IPS DF 6.9 (cell line): ENCODE measurements around the gene AFTPH.

Source experiments
- DNase-seq: peaks from one replicate; pipeline ENCODE4 v3.0.0-alpha.2; 2013; ENCODE audit warnings: low read depth, low spot score
- H3K27ac ChIP-seq: one replicate; pipeline ENCODE4 v1.5.1; 2013; ENCODE audit warnings: low read length, control low read depth
- H3K27me3 ChIP-seq: 2 replicates; pipeline ENCODE4 v1.6.1; 2013; ENCODE audit warnings: mild to moderate bottlenecking, low read length; ENCODE audit not compliant: control insufficient read depth, insufficient read depth
- H3K36me3 ChIP-seq: 2 replicates; pipeline ENCODE4 v1.6.1; 2013; ENCODE audit warnings: low read length; ENCODE audit not compliant: control insufficient read depth, insufficient read depth
- H3K4me1 ChIP-seq: 2 replicates; pipeline ENCODE4 v1.6.1; 2013; ENCODE audit warnings: low read length; ENCODE audit not compliant: control insufficient read depth, insufficient read depth
- H3K4me3 ChIP-seq: 2 replicates; pipeline ENCODE4 v1.5.1; 2013; ENCODE audit warnings: mild to moderate bottlenecking, low read length
- H3K9me3 ChIP-seq: 2 replicates; pipeline ENCODE4 v1.6.1; 2013; ENCODE audit warnings: low read length, inconsistent platforms; ENCODE audit not compliant: control insufficient read depth, insufficient read depth
- WGBS: extraction: QIAGEN DNeasy Blood & Tissue Kit; methylation state at CpG from one replicate; pipeline ENCODE4 v1.1.7; 2013; ENCODE audit warnings: mixed read lengths, missing lambda C conversion rate; ENCODE audit not compliant: insufficient read length, insufficient coverage; 5-methylcytosine and 5-hydroxymethylcytosine counted together

AFTPH gene

GRCh38 chr2:64493788-64494187 is 30.3 kb upstream of the AFTPH start:
- Histone ChIP-seq H3K27ac (no peak overlapping the region), H3K9me3 (no peaks in the 10 kb centered on the region), H3K4me3 (no peak overlapping the region), H3K36me3 (no peaks in the 10 kb centered on the region), H3K27me3 (no peaks in the 10 kb centered on the region), H3K4me1 (no peaks in the 10 kb centered on the region)
- no CpG with 5 or more reads among the region's 4 CpGs for WGBS
- no peak for DNase-seq

DNA sequence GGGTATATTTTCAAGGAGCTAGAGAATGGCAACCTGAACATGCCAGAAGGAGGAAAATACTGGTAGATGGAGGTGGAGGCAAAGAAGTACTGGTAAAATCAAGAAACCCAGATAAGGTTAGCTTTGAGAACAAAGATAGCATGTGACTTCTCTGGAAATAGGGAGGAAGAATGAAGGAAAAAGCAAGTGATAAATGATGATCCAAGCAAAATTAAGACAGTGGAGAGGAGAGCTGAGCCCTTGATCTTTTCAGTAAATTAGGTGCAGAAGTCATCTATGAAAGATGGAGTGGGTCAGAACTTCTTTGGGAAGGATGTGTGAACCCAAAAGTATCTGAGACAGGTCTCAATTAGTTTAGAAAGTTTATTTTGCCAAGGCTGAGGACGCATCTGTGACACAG is 25.7 kb upstream of the AFTPH start:
- Histone ChIP-seq H3K9me3 (no peaks in the 10 kb centered on the region), H3K36me3 (no peaks in the 10 kb centered on the region), H3K4me1 (no peaks in the 10 kb centered on the region), H3K4me3 (no peak overlapping the region), H3K27ac (no peak overlapping the region), H3K27me3 (no peaks in the 10 kb centered on the region)
- no peak for DNase-seq
- WGBS, result no CpG with 5 or more reads among the region's 1 CpG

DNA sequence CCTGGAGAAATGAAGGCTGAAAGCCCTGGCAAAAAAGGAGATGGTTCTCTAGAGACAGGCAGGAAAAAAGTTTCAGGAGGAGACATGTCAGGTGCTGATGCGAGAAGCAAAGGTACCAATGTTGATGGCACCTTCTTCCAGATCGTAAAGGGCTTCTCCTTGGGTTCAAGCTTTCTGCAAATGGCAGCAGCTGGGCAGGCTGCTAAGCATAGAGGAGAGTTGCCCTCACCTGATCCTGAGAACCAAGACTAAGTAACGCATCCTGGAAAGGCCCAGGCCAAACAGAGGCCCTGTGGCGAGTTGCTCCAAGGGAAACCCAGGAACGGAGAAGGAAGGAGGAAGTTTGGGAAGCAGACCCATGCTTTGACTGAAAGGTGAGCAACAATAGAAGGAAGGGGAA is 23.6 kb upstream of the AFTPH start:
- H3K4me3 ChIP-seq, result no peak overlapping the region
- no CpG with 5 or more reads among the region's 5 CpGs for WGBS
- H3K27ac ChIP-seq, result no peak overlapping the region
- H3K9me3 ChIP-seq, result no peaks in the 10 kb centered on the region
- no peak for DNase-seq
- H3K27me3 ChIP-seq, result no peaks in the 10 kb centered on the region
- H3K36me3 ChIP-seq, result no peaks in the 10 kb centered on the region
- no peaks in the 10 kb centered on the region for H3K4me1 ChIP-seq

DNA sequence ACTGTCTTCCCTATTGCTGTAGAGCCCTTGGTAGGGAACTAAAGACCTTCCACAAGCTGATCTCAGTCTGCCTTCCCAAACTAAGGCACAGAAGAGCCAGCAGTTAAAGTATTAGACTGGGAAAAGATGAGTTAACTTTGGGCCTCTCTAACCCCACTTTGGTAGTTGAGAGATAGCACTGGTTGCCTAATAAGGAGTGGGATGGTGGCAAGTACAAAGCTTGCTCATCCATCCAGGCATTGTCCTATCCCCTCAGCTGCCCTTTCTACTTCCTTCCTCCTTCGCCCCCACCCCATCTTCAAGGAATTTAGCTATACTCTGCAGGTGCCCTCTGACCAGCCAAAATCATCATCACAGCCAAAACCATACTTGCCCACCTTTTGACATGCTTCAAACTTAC is 22.2 kb upstream of the AFTPH start:
- no peak for DNase-seq
- H3K4me3 ChIP-seq, result no peak overlapping the region
- no peaks in the 10 kb centered on the region for H3K4me1 ChIP-seq
- no peaks in the 10 kb centered on the region for H3K27me3 ChIP-seq
- no peaks in the 10 kb centered on the region for H3K9me3 ChIP-seq
- no peak overlapping the region for H3K27ac ChIP-seq
- no CpG with 5 or more reads among the region's 1 CpG for WGBS
- no peaks in the 10 kb centered on the region for H3K36me3 ChIP-seq

- Histone ChIP-seq H3K4me3 (no peak overlapping the region), H3K27me3 (no peaks in the 10 kb centered on the region), H3K9me3 (no peaks in the 10 kb centered on the region), H3K36me3 (no peaks in the 10 kb centered on the region), H3K27ac (no peak overlapping the region), H3K4me1 (no peaks in the 10 kb centered on the region)
- WGBS, result no CpG with 5 or more reads among the region's 4 CpGs
- DNase-seq, result no peak
These were observed 21.3 kb upstream of the AFTPH start for GRCh38 chr2:64502860-64503259.

DNA sequence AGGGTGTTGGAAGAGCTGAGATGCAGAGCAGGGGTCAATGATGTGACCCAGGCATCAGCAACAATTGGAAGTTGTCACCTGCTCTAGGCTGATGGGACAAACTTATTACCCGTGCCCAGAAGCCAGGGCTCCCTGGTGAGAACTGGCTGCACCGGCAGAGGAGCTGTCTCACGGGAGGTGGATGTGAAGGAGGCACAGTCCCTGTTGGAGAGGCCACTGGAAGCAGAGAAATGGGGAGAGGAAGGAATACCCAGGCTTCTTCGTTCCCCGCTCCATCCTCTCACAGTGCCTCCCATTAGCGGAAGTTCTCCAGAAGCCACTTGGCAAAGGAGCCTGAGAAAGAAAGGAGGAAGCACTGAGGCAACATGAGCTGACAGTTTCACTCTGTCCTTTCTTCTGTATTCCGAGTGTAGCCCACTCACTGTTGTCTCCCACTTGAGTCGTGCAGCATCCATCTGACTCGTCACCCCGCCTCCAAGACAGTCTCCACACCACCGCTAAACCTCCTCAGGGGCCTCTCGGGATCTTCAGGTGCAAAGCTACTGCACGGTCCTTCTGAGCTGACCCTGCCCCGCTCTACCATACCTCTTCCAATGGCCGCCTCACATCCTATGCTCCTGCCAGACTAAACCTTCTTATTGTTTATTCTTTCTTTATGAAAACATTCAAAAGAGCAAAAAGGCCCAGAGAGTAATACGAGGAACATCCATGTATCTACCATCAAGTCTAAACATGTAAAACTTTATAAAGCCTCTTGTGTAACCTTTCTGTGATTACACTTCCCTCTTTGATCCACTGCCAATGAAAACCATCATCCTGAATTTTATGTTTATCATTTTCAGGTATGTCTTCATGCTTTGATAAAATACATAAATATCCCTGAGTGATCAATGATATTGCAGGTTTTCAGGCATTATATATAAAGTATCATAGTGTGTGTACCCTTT is 19.1 kb upstream of the AFTPH start:
- H3K27me3 ChIP-seq, result no peaks in the 10 kb centered on the region
- no peaks in the 10 kb centered on the region for H3K4me1 ChIP-seq
- no CpG with 5 or more reads among the region's 16 CpGs for WGBS
- H3K36me3 ChIP-seq, result no peaks in the 10 kb centered on the region
- H3K27ac ChIP-seq, result no peak overlapping the region
- no peaks in the 10 kb centered on the region for H3K9me3 ChIP-seq
- no peak overlapping the region for H3K4me3 ChIP-seq
- no peak for DNase-seq

DNA sequence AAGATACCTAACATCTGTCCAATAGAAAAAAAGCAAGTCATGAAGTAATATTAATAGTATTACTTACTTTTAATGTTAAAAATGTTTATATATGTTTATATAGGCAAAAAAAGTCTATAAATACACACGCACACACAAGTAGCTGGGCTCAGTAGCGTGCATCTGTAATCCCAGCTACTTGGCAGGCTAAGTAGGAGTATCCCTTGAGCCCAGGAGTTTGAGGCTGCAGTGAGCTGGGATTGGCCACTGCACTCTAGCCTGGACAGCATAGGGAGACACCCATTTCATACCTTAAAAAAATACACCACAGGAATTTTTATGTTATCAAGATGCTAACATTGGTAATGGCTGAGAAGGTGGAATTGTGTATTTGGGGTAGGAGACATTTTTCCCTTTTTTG is 17.4 kb upstream of the AFTPH start:
- Histone ChIP-seq H3K9me3 (no peaks in the 10 kb centered on the region), H3K36me3 (no peaks in the 10 kb centered on the region), H3K4me1 (no peaks in the 10 kb centered on the region), H3K4me3 (no peak overlapping the region), H3K27me3 (no peaks in the 10 kb centered on the region), H3K27ac (no peak overlapping the region)
- WGBS, result no CpG with 5 or more reads among the region's 2 CpGs
- DNase-seq, result no peak

DNA sequence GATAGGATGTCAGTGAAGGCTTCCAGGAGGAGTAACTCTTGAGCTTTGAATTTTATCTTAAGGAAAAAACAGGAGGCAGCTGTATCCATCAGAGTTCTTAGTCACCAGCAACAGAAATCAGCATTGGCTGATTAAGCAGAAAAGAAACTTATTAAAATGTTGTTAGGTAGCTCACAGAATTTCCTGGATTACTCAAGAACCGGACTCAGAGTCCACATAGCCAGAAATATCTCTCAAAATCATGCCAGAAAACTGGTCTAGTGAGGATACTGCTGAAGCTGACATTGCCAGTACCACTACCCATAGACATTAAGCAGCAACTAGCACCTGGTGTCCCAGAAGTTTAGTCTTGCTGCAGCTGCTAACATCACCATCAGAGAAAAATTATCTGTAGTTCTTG is 10.1 kb upstream of the AFTPH start:
- no CpG with 5 or more reads among the region's 1 CpG for WGBS

GRCh38 chr2:64515086-64515485 is 9.0 kb upstream of the AFTPH start:
- no peaks in the 10 kb centered on the region for H3K9me3 ChIP-seq
- H3K36me3 ChIP-seq, result no peaks in the 10 kb centered on the region
- H3K4me3 ChIP-seq, result no peak overlapping the region
- no peaks in the 10 kb centered on the region for H3K4me1 ChIP-seq
- no peaks in the 10 kb centered on the region for H3K27me3 ChIP-seq
- no CpG with 5 or more reads among the region's 3 CpGs for WGBS
- no peak for DNase-seq
- no peak overlapping the region for H3K27ac ChIP-seq

More for the DNA sequence above, 10.1 kb upstream of the AFTPH start:
- no peak overlapping the region for H3K4me3 ChIP-seq
- H3K27ac ChIP-seq, result no peak overlapping the region
- H3K36me3 ChIP-seq, result no peaks in the 10 kb centered on the region
- DNase-seq, result no peak
- no peaks in the 10 kb centered on the region for H3K9me3 ChIP-seq
- no peaks in the 10 kb centered on the region for H3K4me1 ChIP-seq
- H3K27me3 ChIP-seq, result no peaks in the 10 kb centered on the region

- H3K4me3 ChIP-seq, result no peak overlapping the region
- H3K36me3 ChIP-seq, result no peaks in the 10 kb centered on the region
- no peaks in the 10 kb centered on the region for H3K27me3 ChIP-seq
- no peaks in the 10 kb centered on the region for H3K4me1 ChIP-seq
- no peak overlapping the region for H3K27ac ChIP-seq
- no peak for DNase-seq
- no CpG with 5 or more reads among the region's 7 CpGs for WGBS
- no peaks in the 10 kb centered on the region for H3K9me3 ChIP-seq
These were observed 7.2 kb upstream of the AFTPH start for GRCh38 chr2:64516651-64517510.
